ENCODE data around the gene DSCAM.

The DSCAM gene

GRCh38 chr21:40134731-40135492, 712.0 kb downstream of the DSCAM start:
- TF ChIP-seq CTCF (IDR thresholded peaks at IDR 0.05; ENCODE audit: extremely low read depth, insufficient read depth, missing control alignments) = no peak
- in situ Hi-C loops (cut with MboI; ENCODE audit: low pct_unique_long_range_greater_than_20kb, low sequenced_read_pairs, unreplicated experiment) = no loop called here
- no peak for DNase-seq (ENCODE audit: low spot score)

- no peak for DNase-seq (ENCODE audit: low spot score)
- TF ChIP-seq CTCF (IDR thresholded peaks at IDR 0.05; ENCODE audit: extremely low read depth, insufficient read depth, missing control alignments) = no peak
- in situ Hi-C loops (cut with MboI; ENCODE audit: low pct_unique_long_range_greater_than_20kb, low sequenced_read_pairs, unreplicated experiment) = no loop called here
Observed at GRCh38 chr21:40130476-40130875, 716.5 kb downstream of the DSCAM start.

- in situ Hi-C loops (cut with MboI; ENCODE audit: low pct_unique_long_range_greater_than_20kb, low sequenced_read_pairs, unreplicated experiment) = no loop called here
- TF ChIP-seq CTCF (IDR thresholded peaks at IDR 0.05; ENCODE audit: extremely low read depth, insufficient read depth, missing control alignments) = no peak
- no peak for DNase-seq (ENCODE audit: low spot score)
Observed at GRCh38 chr21:40129809-40130208, 717.1 kb downstream of the DSCAM start.

GRCh38 chr21:40128891-40129290, 718.1 kb downstream of the DSCAM start:
- in situ Hi-C loops (cut with MboI; ENCODE audit: low pct_unique_long_range_greater_than_20kb, low sequenced_read_pairs, unreplicated experiment) = no loop called here
- DNase-seq (ENCODE audit: low spot score) = no peak
- TF ChIP-seq CTCF (IDR thresholded peaks at IDR 0.05; ENCODE audit: extremely low read depth, insufficient read depth, missing control alignments) = no peak

- DNase-seq (ENCODE audit: low spot score) = no peak
- in situ Hi-C loops (cut with MboI; ENCODE audit: low pct_unique_long_range_greater_than_20kb, low sequenced_read_pairs, unreplicated experiment) = no loop called here
- peak; percentile 9 for TF ChIP-seq CTCF (IDR thresholded peaks at IDR 0.05; ENCODE audit: extremely low read depth, insufficient read depth, missing control alignments)
Observed at GRCh38 chr21:40120940-40121575, 725.9 kb downstream of the DSCAM start.

DNA sequence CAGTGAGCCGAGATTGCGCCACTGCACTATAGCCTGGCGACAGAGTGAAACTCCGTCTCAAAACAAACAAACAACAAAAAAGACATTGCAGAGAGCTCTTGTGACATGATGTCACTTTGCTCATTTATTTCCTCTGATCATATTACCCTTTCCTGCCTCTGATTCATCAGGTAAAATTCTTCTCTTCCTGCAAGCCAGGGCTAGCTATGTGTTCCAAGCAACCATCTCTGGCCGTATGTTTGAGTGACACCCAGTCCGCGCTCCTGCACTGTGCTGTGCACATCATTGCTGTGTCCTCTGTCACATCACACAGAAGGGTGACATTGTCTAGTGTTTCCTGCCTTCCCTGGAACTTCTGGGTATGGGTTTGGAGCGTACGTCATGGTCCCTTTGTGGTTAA, 728.4 kb downstream of the DSCAM start:
- no peak for DNase-seq (ENCODE audit: low spot score)
- in situ Hi-C loops (cut with MboI; ENCODE audit: low pct_unique_long_range_greater_than_20kb, low sequenced_read_pairs, unreplicated experiment) = no loop called here
- TF ChIP-seq CTCF (IDR thresholded peaks at IDR 0.05; ENCODE audit: extremely low read depth, insufficient read depth, missing control alignments) = no peak

All from GM13977 (cell line).